GM19438 (cell line): ENCODE results near the gene BABAM2.
"Not testable (repeated sequence)": the region's sequence is repeated elsewhere in the genome, so short reads cannot be mapped to it uniquely, and the experiment has no call there.

ENCODE experiments used
- ATAC-seq: cut with Tn5 transposase; IDR thresholded peaks from one replicate; pipeline ENCODE4 v1.9.1; 2021; ENCODE audit warnings: low read depth; ENCODE audit not compliant: unreplicated experiment

Gene BABAM2

DNA sequence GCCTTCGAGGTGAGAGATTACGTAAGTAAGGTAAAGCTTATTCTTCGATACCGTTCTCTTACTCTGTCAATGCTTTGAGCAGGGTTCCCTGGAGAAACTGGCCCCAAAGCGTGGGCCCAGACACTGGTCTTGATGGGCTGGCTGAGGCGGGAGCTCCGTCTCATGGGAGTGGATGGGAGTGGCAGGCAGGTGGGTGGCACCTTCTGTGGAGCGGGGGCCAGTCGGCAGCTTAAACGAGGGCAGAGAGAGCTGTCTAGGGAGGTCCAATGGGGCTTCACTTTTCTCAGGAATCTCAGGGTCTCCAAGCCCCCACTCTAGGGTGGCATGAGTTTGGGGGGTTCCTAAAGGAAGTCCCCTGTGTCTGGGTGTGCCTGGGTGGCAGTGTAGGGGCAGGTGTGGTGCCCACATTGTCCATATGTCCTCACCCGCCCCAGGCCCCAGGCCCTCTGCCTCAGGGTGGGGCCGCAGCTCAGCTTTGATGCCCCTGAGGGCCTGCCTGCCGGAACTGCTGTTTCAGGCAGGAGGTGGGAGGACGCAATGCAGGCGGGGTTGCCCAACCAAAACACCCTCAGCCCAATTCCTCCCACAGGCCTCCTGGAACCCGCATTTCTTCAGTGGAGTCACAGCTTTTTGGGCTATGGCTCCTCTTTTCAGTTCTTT lies 469.7 kb downstream of the BABAM2 start:
- no peak for ATAC-seq

DNA sequence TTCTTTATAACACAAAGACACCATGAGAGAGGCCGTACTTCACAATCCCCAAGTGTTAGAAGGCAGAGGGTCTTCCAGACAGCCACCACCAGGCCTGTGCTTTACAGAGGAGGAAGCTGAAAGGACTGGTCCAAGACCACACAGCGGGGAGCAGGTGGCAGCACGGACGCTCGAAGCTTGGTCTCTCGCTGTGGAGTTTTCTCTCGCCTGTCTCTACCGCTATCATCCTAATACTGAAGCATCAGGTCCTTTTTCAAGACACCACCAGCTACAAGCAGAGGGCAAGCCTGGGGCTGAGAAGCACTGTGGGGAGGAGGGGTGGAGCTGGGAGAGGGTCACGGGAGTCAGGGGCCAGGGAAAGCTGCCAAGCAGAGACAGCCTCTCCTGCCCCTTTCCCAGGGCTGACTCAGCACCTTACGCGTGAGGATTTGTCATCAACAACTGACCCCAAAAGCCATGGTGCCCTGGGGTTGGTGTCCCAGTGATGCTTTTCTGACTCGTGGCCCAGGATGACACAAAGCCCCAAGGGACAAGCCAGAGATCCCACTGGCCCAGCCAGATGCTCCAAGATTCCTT lies 470.3 kb downstream of the BABAM2 start:
- ATAC-seq = no peak

DNA sequence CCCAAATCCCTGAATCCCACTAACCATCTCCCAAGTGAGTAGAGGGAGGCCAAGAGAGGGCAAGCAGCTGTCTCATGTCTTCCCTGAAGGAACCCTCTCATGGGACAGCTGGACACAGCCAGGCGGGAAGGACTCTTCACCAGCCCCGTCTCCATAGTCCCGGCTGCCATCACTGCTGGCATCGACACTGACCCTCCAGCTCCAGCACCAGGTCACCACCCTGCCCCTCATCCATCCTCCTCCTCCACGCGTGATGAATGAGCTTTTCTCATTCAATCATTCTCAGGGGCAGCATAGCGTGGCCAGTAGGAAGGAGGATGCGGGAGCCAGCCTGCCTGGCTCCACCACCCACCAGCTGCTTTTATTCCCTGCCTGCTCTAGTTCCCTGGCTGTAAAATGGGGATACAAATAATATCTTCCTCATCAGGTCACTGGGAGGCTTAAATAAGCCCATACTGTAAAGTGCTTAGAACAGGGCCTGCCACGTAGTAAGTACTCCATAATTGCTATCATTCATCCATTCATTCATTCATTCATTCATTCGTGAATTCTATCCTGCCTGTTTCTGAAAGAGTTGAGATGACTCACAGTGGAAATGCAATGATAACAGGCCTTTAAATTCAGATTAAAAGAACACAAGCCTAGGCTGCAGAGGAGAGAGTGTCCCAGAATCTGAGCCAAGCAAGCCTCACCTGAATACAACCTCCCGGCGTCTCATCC lies 471.6 kb downstream of the BABAM2 start:
- ATAC-seq = no peak

DNA sequence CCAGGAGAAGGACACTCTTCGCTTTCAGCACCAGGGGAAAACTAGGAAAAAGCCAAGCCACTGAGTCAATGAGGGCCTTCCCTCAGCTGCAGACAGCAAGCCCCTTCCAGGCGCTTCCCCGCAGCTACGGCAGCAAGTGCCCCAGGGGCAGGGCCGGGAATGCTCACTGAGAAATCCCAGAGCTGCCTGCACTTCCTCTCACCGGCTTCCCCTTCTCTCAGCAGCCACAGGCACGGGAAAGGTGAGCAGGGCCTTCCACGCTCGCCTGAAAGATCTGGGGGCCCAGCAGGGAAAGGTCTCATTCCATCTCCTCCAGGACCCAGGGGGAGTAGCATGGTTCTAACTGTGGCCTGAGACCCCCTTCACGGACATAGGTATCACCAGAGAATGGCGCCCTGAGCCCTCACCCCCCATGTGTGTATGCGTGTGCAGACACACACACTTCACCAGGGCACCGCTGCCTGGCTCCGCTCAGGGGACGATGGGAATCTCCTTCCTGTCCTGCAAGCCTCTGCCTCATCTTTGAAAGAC lies 472.5 kb downstream of the BABAM2 start:
- no peak for ATAC-seq

DNA sequence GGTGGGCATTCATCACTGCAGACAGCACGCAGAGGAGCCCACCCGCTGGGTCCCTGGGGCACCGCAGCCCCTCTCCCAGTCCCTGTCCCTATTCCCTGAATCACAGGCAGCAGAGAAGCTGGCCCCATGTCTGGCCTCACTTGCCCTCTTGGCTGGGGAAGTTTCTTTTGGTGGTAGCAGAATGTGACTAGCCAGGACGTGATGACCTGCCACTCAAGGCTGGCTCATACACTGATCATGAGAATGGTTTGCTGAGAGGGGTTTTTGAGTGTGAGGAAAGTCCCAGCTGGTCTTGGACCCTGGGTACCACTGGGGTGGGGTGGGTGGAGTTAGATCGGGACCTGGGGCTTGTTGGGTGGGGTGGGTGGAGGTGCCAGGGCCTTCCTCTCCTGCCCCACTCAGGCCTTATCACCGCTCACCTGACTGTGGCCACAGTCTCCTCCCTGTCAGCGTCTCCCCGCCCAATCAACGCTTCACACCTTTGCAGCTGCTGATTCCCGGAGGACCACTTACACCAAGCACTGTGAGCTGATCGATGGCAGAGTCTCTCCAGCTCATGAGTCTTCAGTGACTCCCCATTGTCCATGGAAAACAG lies 473.3 kb downstream of the BABAM2 start:
- no peak for ATAC-seq

DNA sequence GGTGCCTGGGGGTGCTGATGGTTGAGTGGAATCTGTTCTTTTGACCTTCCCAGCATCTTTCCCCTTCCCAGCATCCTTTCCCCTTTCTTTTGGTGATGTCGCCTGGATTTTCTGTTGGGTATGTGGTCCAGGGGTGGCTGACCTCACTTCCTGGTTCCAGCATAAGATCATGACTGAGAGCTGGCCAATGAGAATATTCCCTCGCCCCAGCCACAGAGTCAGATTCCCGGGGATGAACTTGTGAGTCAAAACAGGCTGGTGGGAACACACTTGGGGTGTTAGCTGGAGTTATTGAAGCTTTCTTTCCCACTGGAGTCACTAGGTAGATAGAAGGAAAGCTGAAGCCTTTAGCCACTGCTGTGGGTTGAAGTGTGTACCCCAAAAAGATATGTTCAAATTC lies 474.1 kb downstream of the BABAM2 start:
- no peak for ATAC-seq

DNA sequence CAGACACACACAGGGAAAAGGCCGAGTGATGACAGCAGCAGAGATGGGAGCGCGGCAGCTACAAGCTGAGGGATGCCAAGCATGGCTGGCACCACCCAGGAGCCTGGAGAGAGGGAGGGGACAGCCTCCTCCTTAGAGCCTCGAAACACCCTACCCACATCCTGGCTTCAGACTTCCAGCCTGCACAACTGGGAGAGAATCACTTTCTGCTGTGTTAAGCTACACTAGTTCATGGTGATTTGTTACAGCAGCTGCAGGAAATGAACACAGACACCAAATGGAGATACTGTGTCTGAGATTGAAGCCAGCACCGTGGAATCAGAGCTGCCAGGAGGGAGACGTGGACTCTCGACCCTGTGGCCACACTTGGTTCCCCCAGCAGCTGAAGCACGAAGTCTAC lies 474.6 kb downstream of the BABAM2 start:
- ATAC-seq = no peak

DNA sequence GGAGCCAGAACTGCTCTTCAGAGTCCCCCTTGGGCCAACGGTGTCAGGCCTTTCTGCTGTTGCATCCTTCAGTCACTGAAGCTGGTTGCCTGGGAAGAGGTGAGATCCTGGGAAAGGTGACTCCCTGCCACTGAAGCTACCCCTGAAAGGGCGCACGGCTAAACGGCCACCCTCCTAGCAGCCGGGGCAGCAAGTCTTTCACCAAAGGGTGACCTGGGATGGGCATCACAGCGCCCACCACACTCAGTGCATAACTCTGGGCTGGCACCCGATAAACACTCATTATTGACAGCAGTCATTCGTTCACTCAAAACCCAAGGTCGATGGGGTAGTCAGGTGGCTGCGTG lies 475.6 kb downstream of the BABAM2 start:
- ATAC-seq = no peak

DNA sequence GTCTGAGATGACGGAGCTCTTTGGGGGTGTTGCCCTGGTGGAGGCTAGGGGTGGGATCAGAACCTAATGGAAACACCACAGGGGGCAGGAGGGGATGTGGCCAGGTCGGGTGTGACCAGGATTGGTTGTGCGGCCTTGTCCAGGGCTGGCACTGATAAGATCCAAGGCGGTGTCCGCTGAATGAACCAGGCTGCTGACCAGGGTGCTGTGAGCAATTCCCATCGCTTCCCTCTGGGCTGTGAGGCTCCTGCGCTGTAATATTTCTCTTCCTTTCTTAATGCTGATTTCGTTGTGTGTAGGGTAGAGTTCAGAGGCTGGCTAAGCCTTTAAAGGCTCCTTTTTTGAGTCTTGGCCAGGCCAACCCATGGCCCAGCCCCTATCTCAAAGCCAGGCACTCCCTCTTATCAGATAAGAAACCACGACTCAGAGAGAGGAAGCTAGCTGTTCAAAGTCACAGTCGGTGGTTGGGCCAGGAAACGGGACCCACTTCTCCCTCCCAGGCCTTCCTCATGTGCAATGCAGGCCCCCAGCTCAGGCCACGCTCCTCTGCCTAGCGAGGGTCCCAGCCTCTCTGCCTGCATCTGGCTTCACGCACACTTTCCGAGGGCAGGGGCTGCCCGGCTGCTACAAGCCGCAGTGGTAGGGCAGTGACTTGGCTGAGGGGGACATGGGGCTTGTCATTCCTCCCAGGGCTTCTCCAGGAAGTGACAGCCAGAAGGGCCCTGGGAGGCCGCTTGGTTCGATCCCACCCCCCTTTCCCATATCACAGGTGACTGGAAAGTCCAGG lies 476.2 kb downstream of the BABAM2 start:
- ATAC-seq = no peak

DNA sequence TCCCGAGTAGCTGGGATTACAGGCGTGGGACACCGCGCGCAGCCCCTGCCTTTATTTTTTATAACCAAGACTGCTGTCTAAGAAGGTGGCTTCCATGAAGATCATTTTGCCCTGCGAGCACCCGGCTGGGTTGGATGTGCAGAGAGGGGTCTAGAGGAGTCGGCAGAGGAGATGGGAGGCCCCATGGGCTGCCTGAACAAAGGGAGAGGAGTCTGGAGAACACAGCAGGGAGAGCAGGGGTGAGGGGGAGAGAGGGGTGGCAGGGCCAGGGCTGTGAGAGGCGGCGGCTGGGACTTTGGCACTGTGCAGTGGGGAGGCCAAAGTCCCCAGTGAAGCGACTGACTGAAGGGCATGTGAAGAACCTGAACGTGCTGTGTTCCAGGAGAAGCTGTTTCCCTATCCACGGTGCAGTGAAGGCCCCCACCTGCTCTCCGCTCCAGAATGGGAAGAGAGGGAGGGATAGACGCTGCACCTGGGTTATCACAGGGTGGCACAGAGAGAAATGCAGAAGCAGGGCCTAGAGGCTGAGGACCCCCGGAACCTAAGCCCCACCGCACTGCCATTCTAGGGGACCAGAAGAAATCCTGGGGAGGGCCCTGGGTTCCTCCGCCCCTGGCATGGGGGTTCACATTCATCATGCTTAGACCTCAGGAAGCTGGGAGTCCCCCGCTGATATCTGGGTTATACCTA lies 477.3 kb downstream of the BABAM2 start:
- ATAC-seq = no peak

DNA sequence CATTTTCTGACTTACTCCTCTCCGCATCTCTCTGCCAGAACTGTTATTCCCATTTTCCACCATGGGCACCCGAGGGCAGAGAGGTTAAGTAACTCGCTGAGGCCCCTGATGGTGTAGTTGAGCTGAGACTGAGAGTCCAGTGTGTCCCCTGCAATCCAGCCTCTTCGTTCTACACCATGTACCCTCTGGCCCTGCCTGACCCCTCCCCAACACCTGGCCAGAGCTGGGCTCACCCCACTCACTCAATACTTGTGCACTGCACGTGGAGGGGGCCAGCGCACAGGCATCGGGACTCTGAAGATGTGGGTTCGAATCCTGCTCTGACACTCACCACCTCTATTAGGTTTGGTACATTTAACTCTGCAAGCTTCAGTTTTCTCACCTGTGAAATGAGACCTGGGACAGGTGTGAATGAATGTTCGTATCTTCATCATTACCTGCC lies 477.8 kb downstream of the BABAM2 start:
- ATAC-seq = no peak

DNA sequence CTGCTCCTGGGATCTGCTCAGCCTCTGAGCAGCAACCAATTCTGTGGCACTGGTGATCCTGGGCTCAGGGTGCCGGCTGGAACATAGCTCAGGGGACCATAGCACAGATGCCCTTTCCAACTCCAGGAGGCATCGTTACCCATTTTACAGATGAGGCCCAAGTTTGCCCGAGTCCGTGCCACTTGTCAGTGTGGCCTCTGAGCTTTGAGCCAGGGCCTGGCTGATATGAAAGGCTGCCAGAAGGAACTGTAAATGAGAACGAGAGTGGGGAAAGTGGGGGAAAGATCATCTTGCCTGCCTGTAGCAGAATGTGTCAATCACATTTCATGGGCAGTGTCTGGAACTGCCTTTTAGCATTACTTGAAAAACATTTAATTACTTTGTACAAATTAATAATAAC lies 478.8 kb downstream of the BABAM2 start:
- ATAC-seq = no peak

DNA sequence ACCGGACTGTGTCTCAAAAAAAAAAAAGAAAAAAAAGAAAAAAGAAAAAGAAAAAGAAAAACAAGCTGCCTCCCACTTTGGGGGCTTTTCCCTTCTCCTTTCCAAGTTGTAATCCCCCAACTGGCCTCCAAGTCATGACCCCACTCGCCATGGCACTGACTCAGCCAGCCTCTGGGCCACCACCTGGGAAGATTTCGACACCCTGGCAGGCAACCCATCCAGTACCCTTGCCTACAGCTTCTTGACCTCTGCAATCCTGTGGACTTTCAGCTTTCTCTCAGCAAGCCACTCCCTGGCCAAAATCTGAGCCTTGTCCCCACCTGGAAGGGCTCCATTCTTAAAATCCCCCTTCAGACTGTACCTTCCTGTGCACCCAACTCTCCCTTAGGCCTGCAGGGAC lies 479.8 kb downstream of the BABAM2 start:
- ATAC-seq = no peak

DNA sequence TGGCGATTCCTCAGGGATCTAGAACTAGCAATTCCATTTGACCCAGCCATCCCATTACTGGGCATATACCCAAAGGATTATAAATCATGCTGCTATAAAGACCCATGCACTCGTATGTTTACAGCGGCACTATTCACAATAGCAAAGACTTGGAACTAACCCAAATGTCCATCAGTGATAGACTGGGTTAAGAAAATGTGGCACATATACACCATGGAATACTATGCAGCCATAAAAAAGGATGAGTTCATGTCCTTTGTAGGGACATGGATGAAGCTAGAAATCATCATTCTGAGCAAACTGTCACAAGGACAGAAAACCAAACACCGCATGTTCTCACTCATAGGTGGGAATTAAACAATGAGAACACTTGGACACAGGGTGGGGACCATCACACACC lies 481.2 kb downstream of the BABAM2 start:
- ATAC-seq = not testable (repeated sequence)

DNA sequence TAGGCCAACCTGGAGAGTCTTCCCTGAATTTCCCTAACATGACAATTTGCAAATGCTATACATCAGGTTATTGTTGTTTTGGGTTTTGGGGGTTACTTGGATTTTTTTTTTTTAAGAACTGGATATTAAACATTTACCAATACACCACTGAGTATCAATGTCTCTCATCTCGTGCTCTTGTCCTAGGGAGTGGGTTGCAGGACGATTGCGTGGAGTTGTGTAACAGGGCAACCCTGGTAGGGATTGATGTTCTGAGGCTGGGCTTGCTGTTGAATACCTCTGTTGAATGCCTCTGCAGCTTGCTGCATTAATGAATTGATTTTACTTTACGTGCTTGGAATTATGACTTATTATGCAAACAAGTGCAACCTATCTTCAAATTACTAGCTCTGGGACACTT lies 483.3 kb downstream of the BABAM2 start:
- no peak for ATAC-seq

DNA sequence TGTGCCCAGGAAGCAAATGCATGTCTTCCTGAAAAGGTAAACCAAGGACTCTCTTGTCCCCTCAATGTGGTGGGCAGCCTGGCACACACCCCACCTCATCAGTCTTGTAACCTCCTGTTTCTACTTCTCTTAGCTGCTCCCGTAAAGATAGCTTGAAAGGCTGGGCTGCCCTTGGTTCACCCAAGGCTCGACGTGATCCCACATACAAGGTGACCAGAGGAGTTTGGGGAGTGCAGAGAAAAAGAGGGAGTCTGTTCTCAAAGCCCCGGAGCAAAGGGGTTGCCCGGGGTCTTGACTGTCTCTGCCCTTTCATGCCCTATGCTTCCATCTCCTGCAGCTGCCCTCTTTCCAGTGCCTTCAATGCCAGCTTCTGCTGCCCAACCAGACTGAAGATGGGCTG lies 483.8 kb downstream of the BABAM2 start:
- no peak for ATAC-seq

DNA sequence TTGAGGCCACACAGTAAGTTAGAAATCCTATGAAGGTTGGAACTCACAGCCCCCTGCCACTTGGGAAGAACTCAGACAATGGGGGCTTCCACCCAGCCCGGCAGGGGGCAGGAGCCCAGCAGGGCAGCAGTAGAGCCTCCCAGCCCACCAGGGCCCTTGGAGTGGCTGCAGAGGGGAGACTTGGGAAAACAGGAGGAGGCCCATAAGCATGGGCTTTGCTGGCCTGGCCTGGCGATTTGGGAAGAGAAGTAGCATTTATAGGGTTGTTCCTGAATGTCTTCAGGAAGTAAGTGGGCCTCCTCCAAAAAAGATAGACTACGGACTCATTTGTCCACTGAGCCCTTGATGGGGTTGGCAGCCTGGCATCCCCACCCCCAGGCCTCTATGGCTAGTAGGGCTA lies 484.7 kb downstream of the BABAM2 start:
- ATAC-seq = no peak

DNA sequence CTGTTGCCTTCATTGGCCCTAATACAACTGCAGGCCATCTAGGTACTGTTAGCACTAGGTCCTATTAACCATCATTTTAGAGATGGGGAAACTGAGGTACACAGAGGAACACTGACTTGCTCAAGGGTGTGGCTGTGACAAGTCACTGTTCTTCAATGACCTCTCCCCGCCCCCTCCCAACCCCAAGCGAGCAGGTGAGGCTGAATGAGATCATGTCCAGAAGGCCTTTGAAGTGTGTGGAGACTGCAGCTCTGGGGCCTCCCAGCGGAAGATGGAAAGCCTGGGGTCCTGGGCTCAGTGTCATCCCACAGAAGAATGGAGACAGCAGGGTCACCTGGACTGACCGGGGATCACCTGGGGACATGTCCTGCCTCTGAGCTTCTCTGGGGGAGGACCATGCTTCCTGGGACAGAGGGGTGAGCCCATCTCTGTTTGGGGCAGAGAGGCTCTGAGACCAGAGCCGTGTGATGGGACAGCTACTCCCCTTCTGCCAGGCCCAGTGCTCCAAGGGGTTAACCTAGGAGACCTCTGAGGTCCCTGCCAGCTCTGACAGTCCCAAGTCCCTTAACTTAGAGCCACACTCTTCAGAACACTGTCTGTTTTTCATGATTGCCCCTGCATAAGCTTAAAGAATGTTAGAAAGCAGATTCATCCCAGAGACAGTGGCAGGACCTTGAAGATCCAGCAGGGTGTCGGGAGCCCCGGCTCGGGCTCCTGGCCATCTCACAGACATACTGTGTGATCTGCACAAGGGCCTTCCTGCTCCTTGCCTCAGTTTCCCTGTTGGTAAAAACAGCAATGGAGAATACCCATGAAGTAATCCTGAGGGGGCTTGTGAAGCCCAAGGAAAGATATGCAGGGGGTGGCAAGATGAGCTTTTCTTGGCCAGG lies 485.5 kb downstream of the BABAM2 start:
- ATAC-seq = no peak

DNA sequence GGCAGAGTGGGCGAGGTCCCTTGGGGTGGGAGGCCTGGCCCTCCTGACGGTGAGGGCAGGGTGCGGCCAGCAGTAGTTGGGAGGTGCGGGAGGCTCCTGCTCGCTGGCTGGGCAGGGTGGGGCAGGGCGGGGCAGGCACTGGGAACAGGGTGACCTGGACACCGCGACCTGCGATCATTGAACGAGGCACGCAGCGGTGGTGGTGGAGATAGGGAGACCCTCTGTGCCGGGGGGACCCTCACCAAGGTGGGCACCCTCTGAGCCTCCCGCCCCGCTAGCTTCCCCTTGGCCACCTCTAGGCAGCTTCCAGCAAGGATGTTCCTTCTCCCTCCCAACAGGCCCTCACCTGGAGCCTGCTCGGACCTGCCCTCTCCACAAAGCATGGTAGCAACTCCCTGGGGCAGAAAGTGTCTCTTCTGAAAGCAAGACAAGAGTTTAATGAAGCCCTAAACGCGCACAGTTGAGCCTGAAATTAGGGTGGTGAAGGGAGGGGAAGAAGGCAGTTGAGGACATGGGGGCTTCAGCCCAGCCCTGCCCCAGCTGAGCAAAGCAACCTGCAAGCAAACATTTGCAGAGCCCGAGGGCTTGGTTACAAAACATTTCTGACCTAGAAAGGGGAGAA lies 486.8 kb downstream of the BABAM2 start:
- no peak for ATAC-seq
